ENCODE results near the gene PXDN.

PXDN gene

GRCh38 chr2:1599301-1600085 is 144.8 kb downstream of the PXDN start:
- no peak for DNase-seq (ENCODE audit: low read depth in 2 of 2)

DNA sequence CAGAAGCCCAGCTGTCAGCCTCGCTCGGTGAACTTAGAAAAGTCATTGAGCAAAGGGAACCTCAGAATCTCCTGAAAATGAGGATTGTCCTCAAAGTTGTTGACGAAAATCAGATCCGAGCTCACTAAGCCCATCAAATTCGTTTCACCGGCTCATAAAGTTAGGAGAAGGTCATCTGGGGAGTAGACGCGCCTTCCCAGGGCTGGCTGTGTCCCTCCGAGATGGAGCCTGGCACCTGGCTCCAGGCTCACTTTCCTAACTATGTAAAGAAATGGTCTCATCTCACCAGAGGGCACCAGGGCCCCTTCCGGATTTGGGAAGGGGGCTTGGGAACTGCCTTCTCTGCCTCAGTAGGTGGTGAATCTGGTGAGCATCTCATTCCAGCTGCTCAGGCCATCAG is 145.5 kb downstream of the PXDN start:
- no peak for DNase-seq (ENCODE audit: low read depth in 2 of 2)

GRCh38 chr2:1598041-1598710 is 146.1 kb downstream of the PXDN start:
- DNase-seq (ENCODE audit: low read depth in 2 of 2), result no peak

- no peak for DNase-seq (ENCODE audit: low read depth in 2 of 2)
These were observed 149.0 kb downstream of the PXDN start for GRCh38 chr2:1595274-1595673.

GRCh38 chr2:1594373-1595171 is 149.7 kb downstream of the PXDN start:
- DNase-seq (ENCODE audit: low read depth in 2 of 2), result no peak

- peak in 1 of 2 experiments; percentile 43 for DNase-seq (ENCODE audit: low read depth in 2 of 2)
These were observed 150.3 kb downstream of the PXDN start for GRCh38 chr2:1594123-1594372.

DNA sequence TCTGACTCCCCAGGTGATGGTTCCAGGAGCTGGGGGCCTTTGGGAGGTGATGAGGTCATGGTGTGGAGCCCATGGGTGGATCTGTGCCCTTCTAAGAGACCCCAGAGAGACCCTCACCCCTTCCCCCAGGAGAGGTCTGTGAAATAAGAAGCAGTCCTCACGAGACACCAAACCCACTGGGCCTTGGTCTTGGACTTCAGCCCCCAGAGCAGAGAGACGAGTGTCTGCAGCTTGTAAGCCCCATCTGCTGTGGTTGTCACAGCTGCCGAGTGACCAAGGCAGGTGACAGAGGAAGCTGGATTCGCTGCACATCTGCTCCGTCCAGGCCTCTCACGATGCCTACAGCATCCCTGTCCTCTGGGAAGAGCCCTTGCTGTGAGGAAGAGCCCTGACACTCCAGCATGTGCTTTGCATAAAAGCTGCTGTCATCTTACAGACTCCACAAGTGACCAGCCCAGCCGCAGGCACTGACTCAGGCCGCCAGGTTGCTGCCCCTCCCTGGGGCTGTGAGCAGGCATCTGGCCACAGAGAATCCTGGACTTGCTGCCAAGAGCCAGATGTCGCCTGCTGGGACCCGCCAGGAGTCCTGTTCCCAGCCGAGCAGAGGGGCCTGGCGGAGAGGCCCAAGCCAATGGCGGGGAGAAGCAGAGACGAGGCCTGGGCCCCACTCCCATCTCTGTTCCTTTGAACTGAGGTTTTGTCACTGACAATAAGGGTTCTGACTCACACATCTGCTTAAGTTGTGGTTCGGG is 150.8 kb downstream of the PXDN start:
- DNase-seq (ENCODE audit: low read depth in 2 of 2), result no peak

DNA sequence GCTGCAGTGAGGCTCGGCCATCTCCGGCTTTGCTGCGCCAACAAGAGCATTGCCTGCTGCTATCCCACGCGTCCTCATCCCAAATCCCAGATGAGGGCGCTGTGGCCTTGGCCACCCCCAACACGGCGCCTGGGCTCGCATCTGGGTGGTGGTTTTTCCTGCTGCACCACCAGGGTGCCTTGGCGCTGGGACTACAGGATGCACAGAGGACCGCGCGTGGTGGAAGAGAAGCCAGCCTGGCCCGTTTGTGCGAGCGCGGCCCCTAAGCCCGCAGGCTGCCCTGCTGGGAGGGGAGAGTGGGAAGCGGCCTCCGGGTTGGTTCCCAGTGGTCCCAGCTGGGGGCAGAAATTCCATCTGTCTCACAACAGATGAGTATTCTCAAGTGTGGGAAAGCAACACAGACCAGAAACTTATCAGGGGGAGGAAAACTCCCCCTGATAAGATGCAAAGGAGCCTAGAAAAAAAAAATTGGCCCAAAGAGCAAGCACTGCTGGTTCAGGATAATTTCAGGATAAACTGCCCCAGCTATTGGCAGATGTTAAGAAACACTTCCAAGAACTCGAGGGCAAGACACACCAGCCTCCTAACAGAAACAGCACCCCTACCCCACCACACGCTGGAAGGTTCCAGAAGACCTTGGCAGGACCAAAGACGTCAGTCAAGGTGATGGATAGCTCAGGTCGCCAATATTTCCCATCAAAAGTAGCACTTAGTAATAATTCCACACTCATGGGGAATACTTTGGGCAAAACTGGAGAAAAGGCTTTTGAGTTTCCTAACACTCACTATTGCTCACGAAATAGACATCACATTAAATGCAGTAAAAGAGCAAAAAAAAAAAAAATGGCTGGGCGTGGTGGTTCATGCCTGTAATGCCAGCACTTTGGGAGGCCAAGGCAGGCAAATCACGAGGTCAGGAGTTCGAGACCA is 152.1 kb downstream of the PXDN start:
- DNase-seq (ENCODE audit: low read depth in 2 of 2), result no peak

DNA sequence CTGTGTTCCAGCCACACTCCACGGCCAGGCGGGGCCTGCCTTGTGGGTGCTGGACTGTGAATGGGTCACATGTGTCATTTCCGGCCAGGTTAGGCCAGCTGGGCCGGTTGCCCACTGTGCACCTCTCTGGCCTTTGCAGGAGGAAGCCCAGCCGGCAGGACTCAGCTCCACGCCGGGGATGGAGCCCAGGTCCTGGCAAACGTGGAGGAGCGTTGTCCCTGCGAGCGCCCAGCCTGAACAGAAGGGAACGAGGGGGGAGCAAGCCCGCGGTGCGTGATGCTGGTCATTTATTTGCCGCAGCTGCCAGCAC is 152.9 kb downstream of the PXDN start:
- no peak for DNase-seq (ENCODE audit: low read depth in 2 of 2)

- DNase-seq (ENCODE audit: low read depth in 2 of 2), result no peak
These were observed 153.5 kb downstream of the PXDN start for GRCh38 chr2:1590596-1591460.

DNA sequence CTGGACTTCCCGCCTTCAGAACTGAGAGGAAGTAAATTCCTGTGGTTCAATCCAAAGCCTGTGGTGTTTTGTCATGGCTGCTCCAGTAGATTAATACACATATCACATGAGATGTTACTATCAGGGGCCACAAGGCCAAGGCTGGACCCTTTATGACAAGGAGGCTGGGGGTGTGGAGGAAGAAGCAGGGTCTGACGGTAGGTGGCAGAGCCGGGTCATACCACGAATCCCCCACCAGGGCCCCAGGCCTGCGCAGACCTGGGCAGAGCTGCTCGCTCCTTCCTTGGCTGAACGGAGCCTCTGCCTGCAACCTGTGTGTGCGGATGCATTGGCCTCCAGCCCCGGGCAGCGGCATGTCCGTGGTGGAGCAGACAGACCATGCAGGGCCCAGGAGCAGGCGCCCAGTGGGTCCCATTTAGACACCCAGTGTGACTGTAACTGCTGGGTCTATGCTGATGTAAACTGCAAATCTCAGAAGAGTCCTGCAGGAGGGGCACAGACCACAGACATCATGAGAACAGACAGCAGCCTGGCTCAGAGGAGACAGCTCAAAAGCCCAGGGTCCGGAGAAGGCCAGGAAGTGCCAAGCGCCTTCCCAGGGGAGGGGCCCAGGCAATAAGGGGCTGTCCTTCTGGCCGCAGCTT is 155.2 kb downstream of the PXDN start:
- DNase-seq (ENCODE audit: low read depth in 2 of 2), result no peak

DNA sequence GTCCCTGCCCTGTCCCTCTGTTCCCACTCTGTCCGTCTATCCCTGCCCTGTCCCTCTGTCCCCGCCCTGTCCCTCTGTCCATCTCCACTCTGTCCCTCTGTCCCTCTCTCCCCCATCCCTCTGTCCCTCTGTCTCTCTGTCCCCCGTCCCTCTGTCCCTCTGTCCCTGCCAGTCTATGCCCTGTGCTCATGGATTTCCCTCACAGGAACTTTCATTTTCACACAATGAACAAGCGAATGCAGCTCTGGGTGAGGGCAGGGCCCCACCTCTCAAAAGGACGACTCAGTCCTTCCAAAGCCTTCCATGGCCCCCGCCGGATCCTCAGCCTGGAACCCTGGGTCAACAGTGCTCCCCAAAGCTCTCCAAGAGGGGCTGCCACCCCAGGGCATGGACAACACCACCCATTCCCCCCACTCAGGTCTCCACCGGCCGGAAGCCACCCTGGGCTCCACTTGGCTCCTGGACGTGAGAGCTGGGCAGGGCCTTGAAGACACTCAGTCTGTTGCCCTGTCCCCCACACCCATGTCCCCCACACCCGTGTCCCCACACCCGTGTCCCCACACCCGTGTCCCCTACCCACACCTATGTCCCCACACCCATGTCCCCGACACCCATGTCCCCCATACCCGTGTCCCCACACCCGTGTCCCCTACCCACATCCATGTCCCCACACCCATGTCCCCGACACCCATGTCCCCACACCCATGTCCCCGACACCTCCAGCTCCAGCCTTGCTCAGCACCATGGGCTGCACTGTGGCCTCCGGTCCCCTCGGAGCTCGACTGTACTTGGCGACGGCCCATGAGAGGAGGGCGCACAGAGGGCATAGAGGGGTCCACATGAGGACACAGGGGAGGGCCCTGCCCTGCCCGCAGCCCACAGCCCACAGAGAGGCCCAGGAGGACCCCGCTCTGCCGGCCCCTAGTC is 156.0 kb downstream of the PXDN start:
- DNase-seq (ENCODE audit: low read depth in 2 of 2), result no peak

GRCh38 chr2:1586923-1587840 is 157.1 kb downstream of the PXDN start:
- DNase-seq (ENCODE audit: low read depth in 2 of 2), result no peak

GRCh38 chr2:1586251-1586922 is 157.9 kb downstream of the PXDN start:
- no peak for DNase-seq (ENCODE audit: low read depth in 2 of 2)

DNA sequence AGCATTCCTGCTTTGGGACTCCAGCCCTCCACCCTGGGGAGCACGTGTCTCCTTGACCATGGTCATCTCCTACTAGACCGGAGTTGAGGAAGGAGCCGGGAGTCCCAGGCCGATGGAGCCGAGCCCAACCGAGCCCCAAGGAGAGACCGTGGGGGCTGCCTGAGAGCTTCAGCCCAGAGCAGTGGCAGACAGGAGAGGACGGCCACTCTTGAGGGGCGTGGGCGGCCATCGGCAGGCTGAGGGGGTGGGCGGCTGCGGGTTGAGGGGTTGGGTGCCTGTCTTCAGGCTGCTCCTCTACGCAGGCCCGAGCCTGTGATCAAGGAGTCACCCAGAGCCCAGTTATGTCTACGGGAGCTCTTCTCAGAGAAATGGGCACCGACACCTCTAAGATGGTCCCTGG is 158.7 kb downstream of the PXDN start:
- DNase-seq (ENCODE audit: low read depth in 2 of 2), result no peak

- DNase-seq (ENCODE audit: low read depth in 2 of 2), result no peak
These were observed 159.4 kb downstream of the PXDN start for GRCh38 chr2:1584691-1585485.

All from fibroblast of skin of left biceps (primary cell).